Measurements from ENCODE around the gene DNAH8.
"Not testable (repeated sequence)": the region's sequence is repeated elsewhere in the genome, so short reads cannot be mapped to it uniquely, and the experiment has no call there.

Gene DNAH8

DNA sequence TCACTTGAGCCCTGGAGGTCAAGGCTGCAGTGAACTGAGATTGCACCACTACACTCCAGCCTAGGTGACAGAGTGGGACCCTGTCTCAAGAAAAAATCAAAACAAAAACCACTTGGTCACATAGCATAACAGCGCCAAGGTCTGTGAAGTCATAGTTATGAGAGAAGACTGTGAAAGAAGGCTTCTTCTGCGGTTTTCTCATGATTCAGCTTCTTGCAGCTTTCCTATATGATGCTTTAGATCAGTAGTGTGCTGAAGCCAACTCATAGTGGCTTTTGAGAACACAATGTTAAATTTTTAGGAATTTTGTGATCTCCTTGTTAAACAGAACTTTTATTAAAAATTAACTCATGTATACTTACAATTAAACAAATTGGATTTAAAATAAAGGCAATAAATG, 197.3 kb downstream of the DNAH8 start:
- DNase-seq, result no peak

DNA sequence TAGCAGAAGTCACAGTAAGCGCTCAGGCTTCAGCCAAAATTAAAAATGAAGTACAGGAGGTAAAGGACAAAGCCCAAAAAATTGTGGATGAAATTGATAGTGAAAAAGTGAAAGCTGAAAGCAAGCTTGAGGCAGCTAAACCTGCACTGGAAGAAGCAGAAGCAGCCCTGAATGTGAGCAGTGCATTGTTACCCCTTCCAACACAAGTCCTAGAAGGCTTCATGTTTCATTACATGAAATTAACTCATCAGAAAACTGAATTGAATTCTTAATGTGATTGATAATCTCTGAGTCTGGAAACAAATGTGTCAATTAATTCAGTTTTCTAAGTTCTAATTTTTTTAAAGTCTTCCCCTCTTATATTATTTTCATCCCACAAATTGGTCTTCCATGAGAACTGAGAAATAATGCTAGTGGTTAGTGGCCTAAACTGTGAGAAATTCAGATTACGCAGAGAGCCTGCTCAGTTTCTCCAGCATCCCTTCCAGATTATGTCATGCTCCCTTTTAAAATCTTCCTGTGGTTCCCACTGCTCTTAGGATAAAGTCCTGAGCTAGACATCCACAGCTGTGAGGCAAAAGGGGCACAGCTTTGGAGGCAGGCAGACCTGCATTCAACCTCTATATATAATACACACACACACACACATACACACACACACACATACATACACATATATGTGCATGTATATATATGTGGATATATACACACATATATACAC, 200.3 kb downstream of the DNAH8 start:
- no peak for DNase-seq

DNA sequence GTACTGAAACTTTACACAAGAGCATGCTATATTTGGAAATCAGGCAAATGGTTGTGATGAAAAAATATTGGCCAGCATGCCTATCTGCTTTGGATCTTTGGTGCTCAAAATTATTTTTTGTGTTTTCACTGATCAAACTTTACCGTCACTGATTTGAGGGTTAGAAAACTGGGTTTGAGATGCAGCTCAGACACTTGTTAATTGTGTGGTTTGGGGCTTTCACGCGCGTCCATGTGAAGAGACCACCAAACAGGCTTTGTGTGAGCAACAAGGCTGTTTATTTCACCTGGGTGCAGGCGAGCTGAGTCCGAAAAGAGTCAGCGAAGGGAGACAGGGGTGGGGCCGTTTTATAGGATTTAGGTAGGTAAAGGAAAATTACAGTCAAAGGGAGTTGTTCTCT, 206.4 kb downstream of the DNAH8 start:
- not testable (repeated sequence) for DNase-seq

- no peak for DNase-seq
These were observed 209.8 kb downstream of the DNAH8 start for GRCh38 chr6:38924791-38925509.

GRCh38 chr6:38929560-38929959, 214.4 kb downstream of the DNAH8 start:
- DNase-seq, result no peak

DNA sequence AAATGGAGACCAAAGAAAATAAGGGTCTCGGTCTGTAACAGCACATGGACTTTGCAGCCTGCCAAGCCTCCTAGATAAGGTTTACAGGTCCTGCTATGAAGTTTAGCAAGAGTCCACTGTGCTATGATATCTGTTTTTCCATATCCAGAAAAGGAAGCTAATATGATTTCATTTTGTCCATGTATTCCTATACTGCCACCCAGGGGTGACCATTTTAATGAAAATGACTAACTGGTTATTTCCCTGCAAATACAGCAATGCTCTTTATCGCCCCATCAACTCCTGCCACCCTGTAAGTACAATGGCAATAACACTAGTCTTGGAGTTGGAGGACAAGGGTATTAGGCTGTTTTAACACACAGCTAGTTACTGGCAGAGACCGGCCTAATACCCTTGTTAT, 218.3 kb downstream of the DNAH8 start:
- no peak for DNase-seq

- DNase-seq, result no peak
These were observed 219.9 kb downstream of the DNAH8 start for GRCh38 chr6:38935051-38935450.

- DNase-seq, result no peak
These were observed 222.9 kb downstream of the DNAH8 start for GRCh38 chr6:38937839-38938613.

DNA sequence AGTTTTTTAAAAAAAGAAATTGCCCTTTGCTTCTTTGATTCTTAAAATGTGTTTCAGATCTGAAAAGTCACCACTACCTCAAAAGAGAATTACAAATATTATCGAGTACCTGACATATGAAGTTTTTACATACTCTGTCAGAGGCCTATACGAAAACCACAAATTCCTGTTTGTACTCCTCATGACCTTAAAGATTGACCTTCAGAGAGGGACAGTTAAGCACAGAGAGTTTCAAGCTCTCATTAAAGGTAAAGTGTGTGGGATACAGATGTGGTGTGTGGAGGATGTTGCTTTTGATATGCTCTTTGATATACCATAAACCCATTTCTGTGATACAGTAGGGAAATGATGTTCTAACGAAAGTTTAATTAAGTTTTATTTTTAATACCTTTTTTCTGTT, 223.6 kb downstream of the DNAH8 start:
- no peak for DNase-seq

- no peak for DNase-seq
These were observed 227.3 kb downstream of the DNAH8 start for GRCh38 chr6:38942442-38942841.

DNA sequence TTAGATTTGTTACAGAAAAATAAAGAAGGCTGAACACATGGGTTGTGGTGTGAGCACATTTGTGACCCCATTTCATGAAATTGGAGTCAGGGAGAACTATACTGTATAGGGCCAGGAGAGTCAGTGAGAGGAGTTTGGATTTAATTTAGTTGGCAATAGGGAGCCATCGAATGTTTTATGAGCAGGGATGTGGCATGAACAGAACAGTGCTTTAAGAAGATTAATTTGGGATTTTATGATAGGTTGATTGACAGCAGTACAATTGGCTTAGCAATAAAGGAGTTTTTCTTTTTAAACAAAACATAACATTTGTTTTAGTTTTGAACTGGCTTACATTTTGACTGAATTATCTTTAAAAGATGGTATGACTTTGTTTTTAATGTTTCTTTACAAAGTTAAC, 227.9 kb downstream of the DNAH8 start:
- no peak for DNase-seq

GRCh38 chr6:38943964-38944363, 228.9 kb downstream of the DNAH8 start:
- DNase-seq, result no peak

- DNase-seq, result no peak
These were observed 229.7 kb downstream of the DNAH8 start for GRCh38 chr6:38944655-38945279.

GRCh38 chr6:38955861-38956260, 240.8 kb downstream of the DNAH8 start:
- DNase-seq, result no peak

DNA sequence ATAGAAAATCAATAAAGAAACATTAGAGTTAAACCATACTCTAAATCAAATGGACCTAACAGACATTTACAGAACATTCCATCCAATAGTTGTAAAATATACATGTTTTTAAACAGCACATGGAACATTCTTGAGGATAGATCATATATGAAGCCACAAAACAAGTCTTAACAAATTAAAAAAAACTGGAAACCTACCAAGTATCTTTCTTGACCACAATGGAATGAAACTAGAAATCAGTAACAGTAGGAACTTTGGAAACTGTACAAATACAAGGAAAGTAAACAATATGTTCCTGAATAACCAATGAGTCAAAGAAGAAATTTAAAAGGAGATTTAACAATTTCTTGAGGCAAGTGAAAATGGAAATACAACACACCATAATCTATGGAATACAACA, 242.3 kb downstream of the DNAH8 start:
- DNase-seq, result no peak

- DNase-seq, result no peak
These were observed 244.0 kb downstream of the DNAH8 start for GRCh38 chr6:38959138-38959537.

GRCh38 chr6:38968702-38969149, 253.6 kb downstream of the DNAH8 start:
- DNase-seq, result no peak

DNA sequence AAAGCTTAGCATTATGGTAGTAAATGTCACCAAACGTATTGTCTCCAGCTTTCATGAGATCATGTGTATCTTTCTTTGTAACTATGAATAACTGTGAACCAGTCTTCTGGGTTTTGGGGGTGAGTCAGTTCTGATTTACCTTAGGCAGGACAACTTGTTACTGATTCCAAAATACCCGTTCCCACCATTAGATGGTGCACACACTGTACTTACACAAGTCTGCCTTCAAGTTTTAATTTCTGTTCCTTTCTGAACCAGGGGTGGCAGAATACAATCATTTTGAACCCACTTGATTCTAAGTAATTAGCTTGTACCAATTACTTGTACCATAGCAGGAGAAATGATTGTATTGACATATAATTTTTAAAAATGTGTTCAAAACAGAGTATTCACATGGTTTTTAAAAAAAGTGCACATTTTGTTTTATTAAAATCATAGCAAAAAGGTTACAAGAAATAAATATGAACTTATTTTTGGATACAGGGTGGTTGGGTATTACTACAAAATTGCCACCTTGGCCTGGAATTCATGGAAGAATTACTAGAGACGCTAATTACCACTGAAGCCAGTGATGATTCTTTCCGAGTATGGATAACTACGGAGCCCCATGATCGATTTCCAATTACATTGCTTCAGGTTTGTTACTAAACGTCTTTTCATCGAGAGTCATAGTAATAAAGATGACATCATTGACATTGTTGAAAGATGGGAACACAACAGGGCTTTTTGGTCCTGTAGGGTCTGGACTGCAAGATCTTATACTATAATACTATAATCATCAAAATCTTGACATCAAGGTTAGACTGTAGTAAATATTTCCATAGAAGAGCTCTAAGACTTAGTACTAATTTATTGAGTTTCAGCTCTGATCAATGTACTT, 258.3 kb downstream of the DNAH8 start:
- no peak for DNase-seq

DNA sequence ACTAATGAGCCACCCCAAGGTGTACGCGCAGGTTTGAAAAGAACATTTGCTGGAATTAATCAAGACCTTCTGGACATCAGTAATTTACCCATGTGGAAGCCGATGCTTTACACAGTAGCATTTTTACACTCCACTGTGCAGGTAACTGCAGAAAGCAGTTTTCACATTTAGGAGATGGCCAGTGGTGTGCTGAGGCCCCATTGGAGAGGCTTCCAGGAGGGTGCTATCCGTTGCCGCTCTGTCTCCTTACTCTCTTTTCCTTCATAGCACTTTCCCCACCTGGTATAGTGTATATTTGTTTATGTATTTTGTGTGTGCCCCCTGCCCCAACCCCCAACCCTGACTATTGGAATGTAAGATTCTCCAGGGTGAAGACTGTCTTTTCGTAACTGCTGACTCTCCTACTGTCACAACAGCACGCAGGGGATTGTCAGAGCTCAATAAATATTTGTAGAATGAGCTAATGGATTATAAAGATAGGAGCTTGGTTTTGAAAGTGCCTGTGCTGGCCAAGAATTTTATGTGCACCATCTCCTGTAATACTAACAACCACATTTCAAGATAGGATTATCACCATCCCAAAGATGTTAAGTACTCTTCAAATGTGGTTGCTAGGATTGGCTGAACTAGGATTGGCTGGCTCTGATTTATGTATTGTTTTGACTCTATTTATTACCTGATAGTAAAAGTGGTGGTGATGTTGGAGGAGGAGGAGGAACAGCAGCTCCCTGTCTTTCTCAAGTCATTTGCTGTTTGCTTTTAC, 259.5 kb downstream of the DNAH8 start:
- DNase-seq, result no peak

DNA sequence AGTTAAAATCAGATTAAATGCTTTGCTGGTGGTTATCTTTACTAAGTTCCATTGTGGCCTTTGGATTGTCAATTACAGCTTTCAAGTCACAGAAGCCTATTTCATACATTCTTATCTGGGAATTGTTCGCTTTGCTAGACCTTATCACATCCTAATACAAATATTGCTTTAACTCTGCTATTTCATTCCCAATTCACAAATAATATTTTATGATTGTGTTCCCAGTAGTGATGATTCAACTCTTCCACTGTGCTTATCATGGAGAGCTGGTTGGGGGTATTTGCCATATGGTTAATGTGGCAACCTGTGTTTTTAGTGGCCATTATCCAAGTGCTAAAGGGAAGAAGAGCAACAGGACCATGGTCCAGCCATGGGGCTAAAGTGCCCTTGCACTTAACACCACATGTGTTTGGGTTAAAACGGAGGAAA, 260.5 kb downstream of the DNAH8 start:
- DNase-seq, result no peak

DNA sequence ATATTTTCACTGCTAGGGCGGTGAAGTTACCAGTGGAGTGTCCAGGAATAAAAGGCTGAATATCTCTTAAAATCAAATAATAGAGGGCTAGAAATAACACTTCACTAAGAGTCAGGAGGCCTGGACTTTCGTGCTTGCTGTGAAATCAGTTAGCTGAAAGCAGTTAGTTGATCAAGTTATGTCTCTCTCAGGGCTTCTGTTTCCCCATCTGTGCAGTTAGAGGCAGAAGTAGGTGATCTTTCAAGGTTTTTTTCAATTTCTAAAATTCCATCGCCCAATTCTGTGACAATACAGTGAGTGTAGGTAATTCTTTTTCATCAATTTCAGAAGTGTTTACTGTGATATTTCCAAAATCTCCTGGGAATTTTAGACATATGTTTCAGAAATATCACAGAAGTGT, 260.9 kb downstream of the DNAH8 start:
- no peak for DNase-seq

Measured in activated T-cell treated with anti-CD3 and anti-CD28 coated beads for 4 hours (primary cell).